HG03565 (cell line): ENCODE measurements around the gene GABRR3.
A peak's percentile ranks its signal among the peaks of the same experiment; 100 is the strongest.

ENCODE experiments used
- ATAC-seq: cut with Tn5 transposase; IDR thresholded peaks from one replicate; pipeline ENCODE4 v1.9.1; 2021; ENCODE audit warnings: mild to moderate bottlenecking, moderate library complexity; ENCODE audit not compliant: unreplicated experiment

The GABRR3 gene

DNA sequence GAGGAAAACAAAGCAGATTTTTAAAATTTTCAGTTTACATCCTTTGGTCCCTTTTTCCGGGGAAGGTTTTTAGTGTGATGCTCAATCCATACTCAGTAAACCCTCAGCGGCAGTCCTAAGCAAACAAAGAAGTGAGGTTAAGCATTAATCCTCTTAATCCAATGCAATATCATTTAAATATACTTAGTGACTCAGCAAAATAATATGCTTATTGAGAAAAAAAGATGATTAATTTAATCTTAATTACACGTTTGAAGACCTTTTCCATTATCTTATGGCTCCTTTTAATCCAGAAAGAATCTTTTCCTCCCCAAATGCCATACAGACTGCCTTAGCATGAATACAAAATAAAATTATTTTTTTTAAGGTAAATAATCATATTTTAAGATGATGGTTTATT lies at the start of gene GABRR3:
TSS of gene GABRR3 (minus strand) at position 108 of the 400 bp plus-strand sequence. CDS start 328 bp downstream, outside the sequence.
- no peak for ATAC-seq

DNA sequence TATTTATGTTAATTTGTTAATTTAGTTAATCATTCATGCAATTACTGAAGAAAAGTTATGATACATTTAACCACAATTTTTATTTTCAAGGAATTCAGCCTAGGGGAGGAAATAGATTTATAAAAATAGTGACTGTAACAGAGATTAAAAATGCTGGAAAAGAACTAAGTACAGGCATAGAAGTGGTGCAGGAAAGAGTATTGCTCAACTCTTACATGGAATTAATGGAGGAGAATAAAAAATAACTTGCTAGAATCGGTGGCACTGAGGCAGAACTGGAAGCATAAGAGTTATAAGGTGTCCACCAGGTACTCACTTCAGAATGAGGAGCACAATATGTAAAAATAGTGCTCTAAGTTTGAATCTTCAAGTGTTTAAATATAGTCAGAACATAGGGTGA lies 38.4 kb upstream of the GABRR3 start:
- ATAC-seq = no peak

DNA sequence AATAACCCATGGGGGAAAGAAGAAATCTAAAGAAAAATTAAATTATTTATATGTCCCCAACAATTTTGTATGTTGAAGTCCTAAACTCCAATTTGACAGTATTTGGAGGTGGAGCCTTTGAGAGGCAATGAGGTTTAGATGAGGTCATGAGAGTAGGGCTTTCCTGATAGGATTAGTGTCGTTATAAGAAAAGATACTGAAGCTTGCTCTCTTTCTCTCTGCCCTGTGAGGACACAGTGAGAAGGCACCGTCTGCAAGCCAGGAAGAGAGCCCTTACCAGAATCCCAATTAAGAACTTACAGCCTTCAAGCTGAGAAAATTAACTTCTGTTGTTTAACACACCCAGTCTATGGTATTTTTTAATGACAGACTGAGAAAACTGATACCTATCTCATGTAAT lies 35.7 kb upstream of the GABRR3 start:
- no peak for ATAC-seq

DNA sequence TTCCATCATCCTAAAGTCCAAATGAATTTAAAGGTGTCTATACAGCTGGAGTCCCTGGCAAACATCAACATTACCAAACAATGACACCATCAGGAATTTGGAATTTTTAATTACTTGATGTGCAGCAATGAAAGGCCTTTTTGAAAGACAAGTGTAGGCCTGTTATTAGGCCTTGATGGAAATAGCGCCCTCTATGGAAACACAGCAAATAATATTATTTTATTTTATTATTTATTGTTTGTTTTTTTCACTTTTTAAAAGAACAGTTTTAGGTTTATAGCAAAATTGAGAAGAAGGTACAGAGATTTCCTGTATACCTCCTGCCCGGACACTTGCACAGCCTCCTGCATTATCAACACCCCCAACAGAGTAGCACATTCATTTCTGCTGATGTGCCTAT lies 33.7 kb upstream of the GABRR3 start:
- ATAC-seq = no peak

DNA sequence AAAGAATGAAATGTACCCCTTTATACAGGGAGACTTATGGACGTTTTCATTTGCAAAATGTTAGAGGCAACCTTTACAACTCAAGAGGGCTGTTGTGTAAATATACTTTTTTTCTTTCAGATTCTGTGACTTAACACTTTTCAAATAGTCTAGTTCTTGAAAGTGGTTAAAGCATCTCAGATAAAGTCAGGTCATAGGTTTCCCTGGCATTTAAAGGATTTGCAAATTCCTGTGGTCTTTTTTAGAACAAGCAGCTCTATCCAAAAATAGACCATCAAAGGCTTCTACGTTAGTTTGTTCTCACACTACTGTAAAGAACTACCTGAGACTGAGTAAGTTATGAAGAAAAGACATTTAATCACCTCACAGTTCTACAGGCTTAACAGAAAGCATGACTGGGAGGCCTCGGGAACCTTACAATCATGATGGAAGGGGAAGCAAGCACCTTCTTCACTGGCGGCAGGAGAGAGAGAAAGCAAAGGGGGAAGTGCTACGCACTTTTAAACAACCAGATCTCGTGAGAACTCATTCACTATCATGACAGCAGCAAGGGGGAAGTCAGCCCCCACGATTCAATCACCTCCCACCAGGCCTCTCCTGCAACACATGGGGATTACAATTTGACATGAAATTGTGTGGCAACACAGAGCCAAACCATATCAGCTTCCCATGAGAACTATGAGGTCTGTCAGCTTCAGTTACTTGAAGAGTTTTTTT lies 23.3 kb upstream of the GABRR3 start:
- ATAC-seq = no peak

DNA sequence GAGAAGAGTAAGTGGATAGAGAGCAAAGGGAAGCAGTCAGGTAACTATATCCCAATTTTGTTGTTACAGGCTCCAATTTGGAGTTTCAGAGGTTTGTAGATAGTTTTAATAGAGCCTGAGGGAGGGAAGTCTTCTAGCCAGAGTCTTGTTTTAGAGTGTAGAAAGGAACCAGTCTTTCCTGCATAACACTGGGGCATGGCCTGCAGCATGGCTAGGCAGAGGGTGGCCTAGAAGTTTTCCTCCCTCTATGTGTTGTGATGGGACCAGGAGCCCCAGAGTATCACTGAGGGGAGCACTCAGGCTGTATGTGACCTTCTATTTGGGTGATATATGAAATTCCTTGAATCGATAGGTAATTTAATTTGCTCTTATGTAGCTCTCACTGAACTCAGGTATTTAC lies 22.5 kb upstream of the GABRR3 start:
- ATAC-seq = no peak

DNA sequence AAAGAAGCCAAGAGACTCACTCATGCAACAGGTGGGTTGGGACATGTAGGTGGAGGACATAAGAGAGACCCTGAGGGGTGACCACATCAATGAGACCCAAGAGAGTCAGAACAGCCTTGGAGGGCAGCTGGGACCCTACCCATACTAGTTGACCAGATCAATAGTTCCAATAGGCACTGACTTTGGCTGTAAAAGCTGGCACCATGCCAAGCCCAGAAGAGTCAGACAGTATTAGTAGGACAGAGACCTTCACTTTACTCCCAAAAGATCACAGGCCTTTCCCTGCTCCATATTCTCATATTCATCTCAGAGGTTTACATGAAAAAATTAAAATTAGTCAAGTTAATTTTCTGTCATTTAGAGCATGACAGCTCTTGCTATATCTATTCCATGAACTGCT lies 20.9 kb upstream of the GABRR3 start:
- no peak for ATAC-seq

DNA sequence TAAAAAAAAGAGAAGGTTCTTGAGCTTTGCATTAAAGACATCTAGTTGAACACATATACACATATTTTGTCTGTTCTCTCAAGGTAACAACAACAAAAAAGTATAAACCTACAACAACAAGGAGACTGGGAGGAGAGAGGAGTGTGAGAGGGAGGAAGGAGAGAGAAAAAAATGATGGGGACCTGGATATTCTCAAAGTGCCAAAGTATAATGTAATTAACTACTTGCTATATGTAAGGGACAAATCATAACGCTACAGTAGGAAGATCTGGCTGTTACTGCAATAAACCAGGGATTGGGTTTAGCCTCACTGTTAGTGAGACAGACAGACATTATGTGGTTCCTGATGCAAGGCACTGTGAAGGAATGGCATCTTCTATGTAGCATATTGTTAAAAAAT lies 14.2 kb upstream of the GABRR3 start:
- no peak for ATAC-seq

DNA sequence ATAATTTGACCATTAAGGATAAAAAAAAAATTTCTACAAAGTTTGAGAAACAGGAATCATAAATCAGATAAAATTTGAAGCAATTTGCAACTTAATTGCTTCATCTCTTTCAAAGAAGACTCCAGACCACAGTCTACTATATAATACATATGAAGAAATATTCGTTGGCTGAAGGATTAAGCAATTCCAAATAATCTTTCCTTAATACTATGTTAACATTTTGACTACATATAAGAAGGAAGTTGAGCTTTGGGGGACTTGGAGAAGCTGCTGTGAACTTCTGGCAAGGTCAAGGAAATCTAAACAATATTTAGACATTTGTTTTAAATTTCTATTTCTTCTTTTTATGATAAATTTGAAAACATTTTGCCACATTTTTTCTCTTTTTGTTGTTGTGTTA lies 13.5 kb upstream of the GABRR3 start:
- ATAC-seq = no peak

DNA sequence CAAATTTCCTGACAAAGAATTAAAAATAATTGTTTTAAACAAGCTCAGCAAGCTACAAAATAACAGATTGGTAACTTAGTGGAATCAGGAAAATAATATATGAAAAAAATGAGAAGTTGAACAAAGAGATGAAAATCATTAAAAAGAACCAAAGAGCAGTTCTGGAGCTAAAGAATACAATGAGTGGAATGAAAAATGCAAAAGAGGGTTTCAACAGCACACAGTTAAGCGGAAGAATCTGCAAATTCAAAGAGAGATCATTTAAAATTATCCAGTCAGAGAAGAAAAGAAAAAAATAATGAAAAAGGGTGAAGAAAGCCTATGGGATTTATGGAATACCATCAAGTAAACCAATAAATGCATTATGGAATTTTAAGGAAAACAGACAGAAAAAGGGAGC lies 6.2 kb upstream of the GABRR3 start:
- no peak for ATAC-seq

DNA sequence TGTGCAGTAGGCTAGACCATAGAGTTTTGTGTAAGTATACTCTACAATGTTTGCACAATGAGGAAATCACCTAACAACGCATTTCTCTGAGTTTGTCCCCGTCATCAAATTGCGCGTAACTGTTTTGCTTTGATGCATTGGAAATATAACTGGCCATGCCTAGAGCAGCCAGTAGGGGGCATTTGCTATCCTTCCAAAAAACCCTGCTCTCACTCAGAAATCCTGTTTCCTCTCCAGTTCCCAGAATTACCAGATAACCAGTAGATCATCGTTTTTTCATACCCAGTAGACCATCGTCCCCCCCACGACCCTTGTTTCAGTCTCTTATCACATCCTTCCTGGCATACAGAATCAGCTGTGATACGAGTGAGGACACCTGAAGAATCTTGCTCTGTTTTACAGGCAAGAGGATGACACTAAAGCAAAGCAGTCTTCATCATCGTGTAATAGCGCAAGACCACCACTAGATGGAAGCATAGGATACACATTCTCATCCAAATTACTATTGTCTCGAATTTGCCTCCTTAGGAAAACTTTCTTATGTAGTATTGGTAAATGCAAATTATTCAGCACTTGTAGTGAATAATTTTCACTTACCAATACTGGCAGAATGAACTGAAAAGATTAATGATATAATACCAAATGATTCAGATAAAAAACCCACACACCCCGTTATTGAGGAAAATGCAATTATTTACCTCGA lies 4.4 kb upstream of the GABRR3 start:
- ATAC-seq = peak; percentile 91

DNA sequence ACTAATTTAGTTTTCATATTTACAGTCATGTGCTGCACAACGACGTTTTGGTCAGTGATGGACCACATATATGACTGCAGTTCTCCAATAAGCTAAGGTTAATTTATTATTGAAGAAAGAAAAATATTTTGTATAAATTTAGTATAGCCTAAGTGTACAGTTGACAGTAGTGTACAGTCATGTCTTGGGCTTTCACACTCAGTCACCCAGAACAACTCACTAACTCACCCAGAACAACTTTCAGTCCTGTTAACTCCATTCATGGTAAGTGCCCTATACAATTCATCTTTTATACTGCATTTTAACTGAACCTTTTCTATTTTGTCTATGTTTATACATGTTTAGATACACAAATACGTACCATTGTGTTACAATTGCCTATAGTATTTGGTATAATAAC lies 3.8 kb upstream of the GABRR3 start:
- no peak for ATAC-seq

DNA sequence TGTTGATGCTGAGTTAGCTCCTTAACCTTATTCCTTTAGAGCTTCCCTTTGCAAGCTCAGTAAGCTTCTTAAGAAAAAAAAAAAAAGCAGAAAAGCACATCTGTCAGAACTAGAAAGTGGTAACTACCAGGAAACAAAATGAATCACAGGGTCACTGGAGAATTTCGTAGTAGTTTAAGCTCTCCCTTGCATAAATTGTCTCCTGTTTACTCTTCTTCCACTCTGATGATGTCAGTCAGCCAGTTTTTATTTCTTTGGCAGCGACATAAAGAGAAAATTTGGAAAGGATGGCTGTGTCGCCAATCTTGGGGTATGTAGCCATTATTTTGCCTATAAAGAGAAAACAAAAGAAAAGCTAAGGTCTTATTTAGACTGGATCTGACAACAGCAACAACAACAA lies 3.2 kb upstream of the GABRR3 start:
- no peak for ATAC-seq

DNA sequence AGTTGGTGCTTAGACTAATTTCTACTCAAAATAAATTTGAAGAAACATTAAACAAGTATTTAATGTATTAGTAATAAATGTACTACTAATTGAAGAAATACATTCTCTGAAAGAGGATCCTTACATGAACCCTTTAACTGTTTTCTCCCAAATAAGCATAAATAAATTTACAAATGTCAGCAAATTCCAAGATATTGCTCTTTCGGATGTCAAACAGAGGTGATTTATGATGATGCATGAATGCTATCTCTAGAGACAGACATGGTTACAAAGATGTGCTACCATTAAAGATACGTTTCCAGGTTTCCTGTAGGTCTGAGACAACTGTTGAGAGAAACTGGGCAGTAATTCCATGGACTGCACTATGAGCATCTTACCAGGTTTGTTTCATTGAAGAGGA lies 629 bp downstream of the GABRR3 start:
- ATAC-seq = no peak

DNA sequence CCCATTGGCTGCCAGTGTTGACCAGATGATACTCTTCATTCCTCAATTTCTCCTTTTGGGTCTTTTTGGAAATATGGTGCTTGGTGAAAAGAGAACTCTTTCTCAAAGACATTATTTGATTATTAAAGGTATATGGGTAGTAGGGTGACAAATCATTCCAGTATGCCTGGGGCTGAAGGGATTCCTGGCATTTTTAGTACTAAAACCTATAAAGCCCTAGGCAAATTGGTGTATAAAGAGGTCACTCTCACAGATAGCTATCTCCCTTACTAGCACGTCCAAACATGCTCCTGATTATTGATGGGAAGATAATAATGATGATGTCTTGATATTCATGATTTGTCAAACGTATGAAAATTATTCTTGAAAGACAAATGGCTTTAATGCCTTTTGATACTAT lies 1.1 kb downstream of the GABRR3 start:
- no peak for ATAC-seq

DNA sequence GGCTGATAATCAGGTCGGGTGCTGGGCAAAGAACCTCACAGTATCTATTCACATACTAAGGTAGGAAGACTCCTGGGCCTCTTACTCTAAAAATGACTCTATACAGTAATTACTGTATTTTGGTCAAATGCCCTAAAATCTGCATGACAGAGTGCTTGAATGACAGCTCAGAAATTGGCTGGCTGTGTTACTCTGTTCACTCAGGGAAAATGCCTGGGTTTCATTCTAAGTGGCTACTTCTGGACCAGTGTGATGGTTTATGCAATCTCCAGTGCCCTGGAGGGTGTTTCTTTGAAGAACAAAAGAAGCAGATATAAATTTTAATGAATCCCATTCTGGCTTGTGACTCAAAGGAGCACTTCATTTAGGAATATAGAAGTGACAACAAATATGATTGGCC lies 2.2 kb downstream of the GABRR3 start:
- ATAC-seq = no peak

DNA sequence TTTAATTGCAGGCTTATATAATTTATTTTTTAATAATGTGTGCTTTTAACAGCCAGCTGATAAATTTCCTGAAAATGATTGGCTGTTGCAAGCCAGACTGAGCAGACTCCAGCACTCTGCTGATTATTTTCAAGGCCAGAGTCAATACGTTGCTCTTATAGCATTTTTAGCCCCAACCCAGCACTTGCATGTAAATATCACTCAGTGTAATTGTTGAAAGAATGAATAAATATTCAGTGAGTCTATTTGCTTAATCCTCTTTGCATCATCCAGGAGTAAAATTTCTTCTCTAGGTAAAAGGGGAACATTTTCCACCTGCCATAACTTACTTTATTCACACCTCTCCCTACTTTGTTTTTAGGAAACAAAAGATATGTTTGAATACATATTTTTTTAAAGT lies 2.9 kb downstream of the GABRR3 start:
- ATAC-seq = no peak

DNA sequence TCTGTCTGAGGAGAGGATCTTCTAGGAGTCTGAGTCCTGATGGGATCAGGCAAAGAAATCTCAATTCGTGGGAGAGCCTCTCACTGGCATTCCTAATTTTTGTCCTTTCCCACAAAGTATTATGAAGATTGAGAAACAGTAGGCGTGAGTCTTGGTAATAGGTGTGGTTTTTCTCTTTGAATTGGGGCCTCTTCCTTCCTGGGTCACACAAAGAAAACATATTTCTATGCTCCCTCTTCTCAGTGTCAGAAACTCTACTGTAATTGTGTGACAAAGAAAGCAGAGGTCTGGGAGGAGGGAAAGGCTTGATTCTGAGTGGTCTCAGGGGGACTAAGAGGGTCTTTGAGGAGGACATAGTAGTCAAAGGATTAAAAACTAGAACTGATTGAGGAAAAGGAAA lies 6.0 kb downstream of the GABRR3 start:
- no peak for ATAC-seq

DNA sequence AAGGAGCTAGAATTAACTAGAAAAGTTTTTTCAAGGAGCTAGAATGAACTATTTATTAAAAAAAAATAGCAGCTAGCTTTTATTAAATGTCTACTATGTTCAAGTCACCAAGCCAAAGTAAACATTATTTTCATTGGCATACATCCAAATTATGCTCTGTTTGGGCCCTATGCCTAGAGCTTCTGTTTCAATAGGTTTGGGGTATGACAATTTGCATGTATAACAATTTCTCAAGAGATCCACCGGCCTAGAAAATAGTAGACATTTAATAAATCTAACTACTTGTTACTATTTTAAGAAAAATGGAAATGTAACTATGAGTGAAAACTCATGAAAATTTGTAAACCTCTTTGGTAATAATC lies 8.0 kb downstream of the GABRR3 start:
- no peak for ATAC-seq

DNA sequence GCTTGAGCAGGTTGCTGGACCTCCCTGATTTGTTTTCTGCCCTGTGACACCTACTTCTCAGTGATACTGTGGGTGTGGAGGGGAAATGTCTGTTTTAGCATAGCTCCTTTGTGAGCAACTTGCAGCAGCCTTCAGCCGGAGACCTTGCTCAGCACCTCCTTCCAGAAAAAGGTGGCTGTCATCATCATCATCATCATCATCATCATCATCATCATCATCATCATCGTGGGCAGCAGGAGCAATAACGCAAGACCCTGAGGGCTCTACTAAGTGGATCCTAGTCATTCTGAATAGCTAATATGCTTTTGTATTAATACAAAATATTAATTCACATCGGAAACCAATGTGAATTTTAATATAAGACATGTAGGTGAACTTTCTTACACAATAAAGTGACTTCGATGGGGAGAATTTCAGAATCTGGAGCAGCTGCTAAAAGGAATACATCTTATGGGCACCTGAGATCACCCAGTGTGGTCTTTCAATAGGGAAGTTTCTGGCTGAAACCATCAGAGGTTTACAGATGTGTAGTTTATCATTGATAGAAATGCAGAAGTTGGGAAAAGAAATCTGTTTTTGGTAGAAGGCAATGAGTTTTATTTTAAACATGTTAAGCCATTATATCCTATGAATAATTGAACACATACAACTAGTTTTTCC lies 8.6 kb downstream of the GABRR3 start:
- ATAC-seq = no peak

DNA sequence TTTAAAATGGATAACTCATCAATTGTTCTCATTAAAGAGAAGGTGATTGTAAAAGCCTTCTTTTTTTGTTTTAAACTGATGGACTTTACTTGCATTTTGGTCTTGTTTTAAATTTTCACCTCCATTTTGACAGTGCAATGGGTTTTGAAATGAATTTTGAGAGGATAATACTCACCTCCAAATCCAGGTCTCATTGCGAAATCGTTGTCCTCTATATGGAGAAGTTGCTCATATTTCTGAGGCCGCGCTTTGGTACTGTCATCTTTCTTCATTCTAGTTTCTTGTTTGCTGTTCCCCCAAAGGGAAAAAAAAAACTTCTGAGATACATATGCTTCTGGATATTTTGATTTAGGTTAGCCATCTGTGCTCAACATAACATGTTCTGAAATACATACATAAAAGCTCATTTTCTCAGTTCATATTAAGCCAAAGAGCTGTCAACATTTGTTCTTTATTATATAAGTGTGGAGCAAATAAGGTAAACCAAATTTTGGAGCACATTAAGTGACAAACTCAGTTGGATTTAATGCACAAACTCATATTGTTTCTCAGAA lies 9.6 kb downstream of the GABRR3 start:
- no peak for ATAC-seq
